Ascending aorta (tissue), 2 donors: ENCODE data around the gene ERCC2. TPM values are rescaled to one million over a fixed set of nuclear protein-coding genes. Genes with fewer than 3 reads are reported as not detected.

Experiments used
- DNase-seq, 2 donors: peaks; one replicate each; pipeline ENCODE4 v3.0.0-alpha.2; 2019; ENCODE audit warnings: low spot score in 2 of 2
- H3K27ac ChIP-seq, 2 donors: fragments of 200-600 bp; sonication (generic); one replicate each; pipeline ENCODE4 v1.5.1; 2016 to 2017; ENCODE audit warnings: mild to moderate bottlenecking in 1 of 2
- H3K27me3 ChIP-seq: fragments of 200-600 bp; sonication (generic); one replicate; pipeline ENCODE4 v1.5.1; 2017
- H3K36me3 ChIP-seq, 2 donors: fragments of 200-600 bp; sonication (generic); one replicate each; pipeline ENCODE4 v1.5.1; 2016
- H3K4me1 ChIP-seq, 2 donors: fragments of 200-600 bp; sonication (generic); one replicate each; pipeline ENCODE4 v1.5.1; 2016 to 2017; ENCODE audit warnings: mild to moderate bottlenecking in 1 of 2
- H3K4me3 ChIP-seq, 2 donors: fragments of 200-600 bp; sonication (generic); one replicate each; pipeline ENCODE4 v1.5.1; 2016 to 2017; ENCODE audit warnings: mild to moderate bottlenecking in 1 of 2
- H3K9me3 ChIP-seq, 2 donors: fragments of 200-600 bp; sonication (generic); one replicate each; pipeline ENCODE4 v1.5.1; 2016
- CTCF ChIP-seq, 3 experiments: fragments of 200-600 bp in 2 of 3; fragments of 450-650 bp in 1 of 3; sonication (generic) in 2 of 3; IDR thresholded peaks; one replicate each; pipeline ENCODE4 v1.5.1; 2016 to 2019; ENCODE audit warnings: antibody characterized with exemption in 3 of 3, mild to moderate bottlenecking in 1 of 3, moderate library complexity in 1 of 3
- intact Hi-C: fragments of 100-400 bp; cut with DNase I; formaldehyde crosslinking; loops from one replicate; pipeline ENCODE4 v1.15.1; 2023
- total RNA-seq: library from RNA; depleted of rRNA; stranded (reverse); fragments of >200 nt; gene quantifications from one replicate; pipeline ENCODE4 v1.1.0, GENCODE V29; 2016

ERCC2 gene
- total RNA-seq, 1 donor from 2014 or later = 22.4 TPM

GRCh38 chr19:45352471-45352870, 17.9 kb downstream of the ERCC2 start:
- Histone ChIP-seq H3K4me3 (no peak overlapping the region), H3K9me3 (no peaks in the 10 kb centered on the region), H3K27ac (no peak overlapping the region), H3K27me3 (no peaks in the 10 kb centered on the region), H3K36me3 (peaks cover 23 to 33% of the 10 kb centered on the region in 2 donors), H3K4me1 (no peaks in the 10 kb centered on the region)
- no peak for TF ChIP-seq CTCF (IDR thresholded peaks at IDR 0.05)
- DNase-seq = no peak
- intact Hi-C loops = no loop called here

- Histone ChIP-seq H3K36me3 (peaks cover 19 to 33% of the 10 kb centered on the region in 2 donors), H3K27me3 (no peaks in the 10 kb centered on the region), H3K4me3 (no peak overlapping the region), H3K9me3 (no peaks in the 10 kb centered on the region), H3K4me1 (no peaks in the 10 kb centered on the region), H3K27ac (no peak overlapping the region)
- no peak for DNase-seq
- no peak for TF ChIP-seq CTCF (IDR thresholded peaks at IDR 0.05)
- intact Hi-C loops = no loop called here
These were observed 18.3 kb downstream of the ERCC2 start for GRCh38 chr19:45352062-45352461.

GRCh38 chr19:45351401-45351952, 18.9 kb downstream of the ERCC2 start:
- no peak for DNase-seq
- H3K4me1 ChIP-seq = no peaks in the 10 kb centered on the region
- no peak overlapping the region for H3K4me3 ChIP-seq
- H3K27ac ChIP-seq = no peak overlapping the region
- TF ChIP-seq CTCF (IDR thresholded peaks at IDR 0.05) = no peak
- intact Hi-C loops = no loop called here
- no peaks in the 10 kb centered on the region for H3K9me3 ChIP-seq
- H3K36me3 ChIP-seq = peaks cover 18 to 33% of the 10 kb centered on the region in 2 donors
- no peaks in the 10 kb centered on the region for H3K27me3 ChIP-seq

- Histone ChIP-seq H3K9me3 (no peaks in the 10 kb centered on the region), H3K4me3 (no peak overlapping the region), H3K27ac (no peak overlapping the region), H3K4me1 (no peaks in the 10 kb centered on the region), H3K36me3 (peaks cover 18 to 33% of the 10 kb centered on the region in 2 donors), H3K27me3 (no peaks in the 10 kb centered on the region)
- no peak for DNase-seq
- no peak for TF ChIP-seq CTCF (IDR thresholded peaks at IDR 0.05)
- intact Hi-C loops = no loop called here
These were observed 19.8 kb downstream of the ERCC2 start for GRCh38 chr19:45350477-45351058.

GRCh38 chr19:45349430-45349941, 20.9 kb downstream of the ERCC2 start:
- TF ChIP-seq CTCF (IDR thresholded peaks at IDR 0.05) = no peak
- Histone ChIP-seq H3K9me3 (no peaks in the 10 kb centered on the region), H3K27me3 (peaks cover 4% of the 10 kb centered on the region), H3K36me3 (peaks cover 18 to 28% of the 10 kb centered on the region in 2 donors), H3K27ac (no peak overlapping the region), H3K4me1 (no peaks in the 10 kb centered on the region), H3K4me3 (no peak overlapping the region)
- no peak for DNase-seq
- intact Hi-C loops = no loop called here
